Breast epithelium (tissue), 4 donors: Measurements from ENCODE around the gene MICU2. TPM values are rescaled to one million over a fixed set of nuclear protein-coding genes. Genes with fewer than 3 reads are reported as not detected.

Experiments used
- DNase-seq, 2 donors: peaks; one replicate each; pipeline ENCODE4 v3.0.0-alpha.2; 2019; ENCODE audit warnings: low spot score in 2 of 2
- H3K27ac ChIP-seq, 2 donors: fragments of 200-600 bp; sonication (generic) in 1 of 2; one replicate each; pipeline ENCODE4 v1.5.1; 2016 to 2019; ENCODE audit warnings: mild to moderate bottlenecking in 1 of 2
- H3K27me3 ChIP-seq, 2 donors: fragments of 200-600 bp; sonication (generic) in 1 of 2; one replicate each; pipeline versions ENCODE4 v1.5.1 to v1.6.0; 2017 to 2019; ENCODE audit warnings: control low read depth in 1 of 2, mild to moderate bottlenecking in 1 of 2
- H3K36me3 ChIP-seq: fragments of 200-600 bp; one replicate; pipeline ENCODE4 v1.5.1; 2019
- H3K4me1 ChIP-seq, 2 donors: fragments of 200-600 bp; sonication (generic); one replicate each; pipeline ENCODE4 v1.5.1; 2016 to 2019; ENCODE audit warnings: control low read depth in 1 of 2
- H3K4me3 ChIP-seq, 3 donors: fragments of 200-600 bp; sonication (generic); 1 replicate in 2 of 3; 2 replicates in 1 of 3; pipeline ENCODE4 v1.5.1; 2016 to 2019; ENCODE audit warnings: mild to moderate bottlenecking in 3 of 3, moderate library complexity in 2 of 3
- H3K9me3 ChIP-seq, 2 donors: fragments of 200-600 bp; sonication (generic) in 1 of 2; one replicate each; pipeline ENCODE4 v1.5.1; 2016 to 2019; ENCODE audit warnings: control low read depth in 1 of 2
- POLR2A ChIP-seq: fragments of 450-650 bp; IDR thresholded peaks from one replicate; pipeline ENCODE4 v1.6.1; 2016; ENCODE audit warnings: antibody characterized with exemption, mild to moderate bottlenecking, moderate library complexity
- POLR2AphosphoS5 ChIP-seq, 3 donors: sonication (generic); formaldehyde crosslinking; IDR thresholded peaks; one replicate each; pipeline ENCODE4 v1.6.1; 2017; ENCODE audit warnings: antibody characterized with exemption in 3 of 3
- intact Hi-C: fragments of 100-400 bp; cut with DNase I; formaldehyde crosslinking; loops from one replicate; pipeline ENCODE4 v1.15.1; 2023; ENCODE audit warnings: low total_unique reads
- total RNA-seq, 3 donors: library from RNA; depleted of rRNA; stranded (reverse); fragments of >200 nt; gene quantifications; one replicate each; pipeline ENCODE4 v1.1.0, GENCODE V29; 2016
- TF ChIP-seq, protein P1 (sequence below), 3 donors: fragments of 450-650 bp; IDR thresholded peaks; one replicate each; pipeline ENCODE4 v1.5.1; 2016 to 2017; ENCODE audit warnings: antibody characterized with exemption in 3 of 3, mild to moderate bottlenecking in 3 of 3, moderate library complexity in 3 of 3

Gene MICU2
- total RNA-seq, 3 donors from 2014 or later = 54.1 to 90.9 (median 73.7) TPM

DNA sequence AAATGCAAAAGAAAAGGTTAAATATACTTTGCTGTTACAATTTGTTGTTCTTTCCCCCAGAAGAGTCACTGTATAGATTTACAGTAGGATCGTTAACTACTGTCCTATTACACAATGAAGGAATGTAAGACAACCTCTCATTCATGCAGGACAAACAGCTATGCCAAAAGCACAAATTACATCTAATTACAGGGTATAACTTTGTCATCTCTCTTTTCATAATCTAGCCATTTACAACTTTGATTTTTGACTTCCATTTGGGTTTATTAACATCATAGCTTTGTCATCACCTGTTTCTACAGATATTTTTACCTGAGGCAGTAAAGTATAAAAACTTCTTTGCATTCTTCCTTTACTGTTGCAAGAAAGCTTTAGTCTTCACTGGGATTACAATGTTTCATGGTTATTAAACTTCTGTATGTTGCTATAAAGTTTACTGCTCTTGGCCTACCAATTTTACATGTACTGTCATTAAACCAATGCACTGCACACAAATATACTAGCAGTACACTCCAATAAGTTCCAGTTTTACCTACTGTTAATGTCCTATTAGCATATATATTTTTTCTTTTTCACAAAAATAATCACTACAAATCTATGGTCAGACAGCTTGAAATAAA lies 18.9 kb downstream of the MICU2 start:
- Histone ChIP-seq H3K36me3 (peaks cover 2% of the 10 kb centered on the region), H3K27me3 (no peaks in the 10 kb centered on the region), H3K27ac (no peak overlapping the region), H3K9me3 (peaks cover 0 to 10% of the 10 kb centered on the region in 2 donors), H3K4me1 (no peaks in the 10 kb centered on the region), H3K4me3 (no peak overlapping the region)
- TF ChIP-seq POLR2AphosphoS5 (IDR thresholded peaks at IDR 0.05) = no peak
- no peak for TF ChIP-seq POLR2A
- TF ChIP-seq, protein P1, sequence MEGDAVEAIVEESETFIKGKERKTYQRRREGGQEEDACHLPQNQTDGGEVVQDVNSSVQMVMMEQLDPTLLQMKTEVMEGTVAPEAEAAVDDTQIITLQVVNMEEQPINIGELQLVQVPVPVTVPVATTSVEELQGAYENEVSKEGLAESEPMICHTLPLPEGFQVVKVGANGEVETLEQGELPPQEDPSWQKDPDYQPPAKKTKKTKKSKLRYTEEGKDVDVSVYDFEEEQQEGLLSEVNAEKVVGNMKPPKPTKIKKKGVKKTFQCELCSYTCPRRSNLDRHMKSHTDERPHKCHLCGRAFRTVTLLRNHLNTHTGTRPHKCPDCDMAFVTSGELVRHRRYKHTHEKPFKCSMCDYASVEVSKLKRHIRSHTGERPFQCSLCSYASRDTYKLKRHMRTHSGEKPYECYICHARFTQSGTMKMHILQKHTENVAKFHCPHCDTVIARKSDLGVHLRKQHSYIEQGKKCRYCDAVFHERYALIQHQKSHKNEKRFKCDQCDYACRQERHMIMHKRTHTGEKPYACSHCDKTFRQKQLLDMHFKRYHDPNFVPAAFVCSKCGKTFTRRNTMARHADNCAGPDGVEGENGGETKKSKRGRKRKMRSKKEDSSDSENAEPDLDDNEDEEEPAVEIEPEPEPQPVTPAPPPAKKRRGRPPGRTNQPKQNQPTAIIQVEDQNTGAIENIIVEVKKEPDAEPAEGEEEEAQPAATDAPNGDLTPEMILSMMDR (IDR thresholded peaks at IDR 0.05) = no peak
- no peak for DNase-seq
- intact Hi-C loops = no loop called here

DNA sequence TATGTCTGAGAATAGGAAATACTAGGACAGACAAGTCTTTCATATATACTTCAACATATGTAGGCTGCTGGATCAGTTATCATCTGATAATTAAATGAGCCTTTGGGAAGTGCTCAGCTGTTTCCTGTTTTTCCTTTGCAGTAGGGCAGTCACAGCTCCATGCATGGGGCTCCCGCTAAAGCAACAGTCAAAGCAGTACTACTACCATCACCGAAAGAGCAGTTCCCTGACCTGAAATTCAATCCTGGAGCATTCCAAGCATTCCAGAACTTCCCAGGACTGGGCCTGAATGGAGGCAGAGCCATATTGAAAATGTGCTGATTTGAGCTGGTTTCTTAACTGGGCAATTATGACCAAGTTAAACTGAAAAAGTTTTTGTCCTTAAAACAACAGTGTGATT lies 20.5 kb downstream of the MICU2 start:
- intact Hi-C loops = no loop called here
- no peak overlapping the region for H3K4me3 ChIP-seq
- H3K4me1 ChIP-seq = no peaks in the 10 kb centered on the region
- H3K27ac ChIP-seq = no peak overlapping the region
- H3K9me3 ChIP-seq = peaks cover 0 to 10% of the 10 kb centered on the region in 2 donors
- no peaks in the 10 kb centered on the region for H3K27me3 ChIP-seq
- no peak for TF ChIP-seq POLR2AphosphoS5 (IDR thresholded peaks at IDR 0.05)
- no peak for TF ChIP-seq POLR2A
- H3K36me3 ChIP-seq = peaks cover 2% of the 10 kb centered on the region
- no peak for DNase-seq

DNA sequence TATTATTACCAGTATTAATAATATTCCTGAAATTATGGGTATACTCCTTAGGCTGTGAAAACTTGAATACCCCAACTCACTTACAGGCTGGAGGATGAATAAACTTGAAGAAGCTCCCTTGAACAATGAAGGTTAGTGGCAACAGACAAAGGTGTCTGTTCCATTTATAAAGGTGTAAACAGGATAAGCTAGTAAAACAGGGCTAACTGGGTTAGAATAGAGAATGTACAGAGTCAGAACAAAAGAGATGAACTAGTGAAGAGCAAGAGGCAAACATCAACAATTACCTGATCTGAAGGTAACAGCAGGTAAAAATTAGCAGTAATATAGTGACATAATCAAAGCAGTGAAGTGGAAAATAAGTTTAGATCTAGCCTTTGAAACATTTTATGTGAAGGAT lies 23.2 kb downstream of the MICU2 start:
- H3K27me3 ChIP-seq = no peaks in the 10 kb centered on the region
- H3K4me3 ChIP-seq = no peak overlapping the region
- TF ChIP-seq, protein P1 (IDR thresholded peaks at IDR 0.05) = no peak
- TF ChIP-seq POLR2AphosphoS5 (IDR thresholded peaks at IDR 0.05) (no peak), POLR2A (no peak)
- no peak for DNase-seq
- H3K4me1 ChIP-seq = no peaks in the 10 kb centered on the region
- H3K36me3 ChIP-seq = peaks cover 2% of the 10 kb centered on the region
- intact Hi-C loops = no loop called here
- H3K27ac ChIP-seq = no peak overlapping the region
- H3K9me3 ChIP-seq = peaks cover 0 to 10% of the 10 kb centered on the region in 2 donors

DNA sequence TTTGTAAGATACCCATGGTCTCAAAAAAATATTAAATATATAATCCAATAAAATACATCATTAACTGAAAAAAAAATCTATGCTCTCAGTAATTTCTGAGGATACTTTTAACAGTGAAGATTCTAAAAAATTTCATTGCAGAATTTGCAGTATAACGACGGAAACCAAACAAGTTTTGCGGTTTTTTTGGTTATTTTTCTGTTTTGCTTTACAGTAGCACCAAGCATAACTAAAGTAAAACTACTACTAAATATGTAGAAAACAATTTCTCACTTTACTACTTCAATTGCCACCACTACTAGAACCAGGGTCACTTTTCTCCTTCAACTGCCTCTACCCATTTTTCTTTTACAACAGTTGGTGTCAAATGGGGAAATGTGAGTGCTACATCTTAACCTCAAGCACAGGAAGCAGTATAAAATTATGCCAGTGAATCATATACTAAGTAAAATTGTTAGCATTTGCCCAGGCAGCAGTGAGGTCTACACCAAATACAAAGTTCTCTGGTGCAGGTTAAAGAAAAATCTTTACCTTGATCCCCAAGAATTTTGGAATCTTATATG lies 24.1 kb downstream of the MICU2 start:
- TF ChIP-seq, protein P1 (IDR thresholded peaks at IDR 0.05) = no peak
- TF ChIP-seq POLR2AphosphoS5 (IDR thresholded peaks at IDR 0.05) = no peak
- H3K27ac ChIP-seq = no peak overlapping the region
- peaks cover 0 to 10% of the 10 kb centered on the region in 2 donors for H3K9me3 ChIP-seq
- intact Hi-C loops = no loop called here
- H3K36me3 ChIP-seq = no peaks in the 10 kb centered on the region
- H3K4me1 ChIP-seq = no peaks in the 10 kb centered on the region
- H3K27me3 ChIP-seq = no peaks in the 10 kb centered on the region
- no peak for DNase-seq
- no peak overlapping the region for H3K4me3 ChIP-seq

DNA sequence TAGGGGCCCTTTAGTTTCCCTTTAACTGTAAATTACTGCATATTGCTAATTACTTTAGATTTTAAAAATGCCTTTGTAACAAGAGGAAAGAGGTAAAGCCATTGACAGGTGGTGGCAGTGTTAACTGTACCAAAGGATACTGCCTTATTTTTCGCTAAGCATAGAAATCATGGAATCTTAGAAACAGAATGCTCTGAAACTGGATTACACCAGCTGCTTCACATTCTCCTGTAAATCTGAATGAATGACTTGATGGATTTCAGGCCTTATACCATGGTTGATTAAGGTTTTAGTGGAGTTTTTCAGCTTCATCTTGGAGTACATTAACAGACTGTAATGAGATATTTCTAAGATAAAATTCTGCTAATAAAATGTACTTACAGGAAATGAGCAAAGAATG lies 25.2 kb downstream of the MICU2 start:
- intact Hi-C loops = no loop called here
- no peaks in the 10 kb centered on the region for H3K27me3 ChIP-seq
- no peak for DNase-seq
- H3K36me3 ChIP-seq = no peaks in the 10 kb centered on the region
- peaks cover 0 to 9% of the 10 kb centered on the region in 2 donors for H3K9me3 ChIP-seq
- H3K4me1 ChIP-seq = no peaks in the 10 kb centered on the region
- TF ChIP-seq, protein P1 (IDR thresholded peaks at IDR 0.05) = no peak
- TF ChIP-seq POLR2AphosphoS5 (IDR thresholded peaks at IDR 0.05) (no peak), POLR2A (no peak)
- H3K27ac ChIP-seq = no peak overlapping the region
- no peak overlapping the region for H3K4me3 ChIP-seq
